Islet precursor cell (in vitro differentiated cells): ENCODE results near the gene ARF1.

Source experiments
- DNase-seq: peaks from one replicate; pipeline ENCODE4 v3.0.0-alpha.2; 2018

ARF1 gene

DNA sequence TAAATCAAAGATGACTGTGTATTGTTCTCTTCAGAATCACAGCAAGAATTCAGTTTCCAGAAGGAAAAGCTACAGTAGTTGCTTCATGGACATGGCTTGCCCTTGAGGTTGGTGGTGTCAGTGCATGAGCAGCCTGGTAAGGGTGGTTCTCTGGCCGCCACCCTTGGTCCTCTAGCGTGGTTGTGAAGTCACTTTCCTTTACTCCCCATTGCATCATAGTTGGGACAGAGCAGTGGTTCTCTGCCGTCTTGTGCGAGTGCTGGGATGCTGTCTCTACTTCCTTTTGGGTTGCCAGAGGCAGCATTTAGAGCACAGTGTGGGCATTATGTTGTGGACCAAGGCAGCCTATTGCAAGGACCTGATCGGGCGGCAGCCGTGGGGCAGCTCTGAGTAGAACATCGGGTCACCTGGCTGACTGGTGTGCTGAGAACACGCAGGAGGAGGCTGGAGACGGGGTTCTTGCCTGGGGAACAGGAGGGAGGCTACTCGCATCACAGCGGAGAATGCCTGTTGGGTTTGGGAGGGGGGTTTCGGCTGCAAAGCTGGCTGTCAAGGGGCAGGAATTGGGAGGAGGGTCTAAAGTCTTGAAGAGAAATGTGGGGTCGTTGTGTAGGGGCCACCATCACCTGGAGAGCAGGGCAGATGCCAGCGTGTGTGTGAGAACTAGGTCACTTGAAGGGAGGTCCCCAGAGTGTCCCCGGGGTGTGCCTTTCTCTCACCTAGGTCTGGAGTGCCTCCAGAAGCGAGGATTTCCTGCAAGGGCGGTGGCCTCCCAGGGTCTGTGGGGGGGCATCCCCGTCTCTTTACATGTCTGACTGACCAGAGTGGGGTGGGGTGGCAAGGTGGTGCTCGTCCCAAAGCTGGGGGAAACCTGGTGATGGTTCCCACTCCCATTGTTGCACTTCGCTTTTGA is 6.3 kb downstream of the ARF1 start:
- no peak for DNase-seq

DNA sequence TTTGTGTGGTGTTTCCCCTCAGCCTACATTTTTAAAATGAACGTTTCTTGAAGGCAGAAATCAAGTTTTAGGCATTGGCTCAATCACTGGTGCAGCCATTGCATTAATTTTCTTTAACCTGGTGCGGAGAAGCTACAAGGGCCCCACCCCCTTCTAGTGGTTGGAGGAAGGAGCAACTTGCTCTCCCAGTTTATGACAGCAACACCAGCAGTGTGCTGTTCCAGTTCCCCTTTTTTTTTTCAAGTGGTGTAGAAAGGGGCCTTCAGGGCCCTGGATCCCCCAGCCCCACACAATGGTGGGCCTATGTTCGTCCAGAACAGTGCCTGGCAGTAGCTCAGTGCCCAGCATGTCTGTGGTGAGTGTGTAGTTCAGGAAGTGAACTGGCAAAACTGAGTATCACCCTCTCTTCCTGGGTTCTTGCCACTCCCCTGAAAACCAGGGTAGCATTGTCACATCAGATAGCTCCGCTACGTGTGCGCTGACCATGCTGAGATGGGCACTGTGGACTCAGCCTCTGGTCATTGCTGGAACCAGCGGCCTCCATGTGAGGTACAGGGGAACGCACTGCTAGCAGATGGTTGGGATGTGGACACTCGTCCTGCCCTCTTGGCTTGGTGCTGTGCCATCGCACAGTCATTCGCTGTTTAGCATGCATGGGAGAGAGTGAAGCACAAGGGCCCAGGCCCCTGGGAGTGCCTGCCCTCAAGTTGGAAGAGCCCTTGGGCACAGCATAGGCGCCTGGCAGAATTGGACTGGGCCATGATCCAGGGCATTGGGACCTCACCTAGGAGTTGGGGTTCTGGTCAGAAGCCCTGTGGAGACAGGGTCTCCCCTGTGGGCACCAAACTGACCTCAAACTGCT is 7.2 kb downstream of the ARF1 start:
- no peak for DNase-seq

DNA sequence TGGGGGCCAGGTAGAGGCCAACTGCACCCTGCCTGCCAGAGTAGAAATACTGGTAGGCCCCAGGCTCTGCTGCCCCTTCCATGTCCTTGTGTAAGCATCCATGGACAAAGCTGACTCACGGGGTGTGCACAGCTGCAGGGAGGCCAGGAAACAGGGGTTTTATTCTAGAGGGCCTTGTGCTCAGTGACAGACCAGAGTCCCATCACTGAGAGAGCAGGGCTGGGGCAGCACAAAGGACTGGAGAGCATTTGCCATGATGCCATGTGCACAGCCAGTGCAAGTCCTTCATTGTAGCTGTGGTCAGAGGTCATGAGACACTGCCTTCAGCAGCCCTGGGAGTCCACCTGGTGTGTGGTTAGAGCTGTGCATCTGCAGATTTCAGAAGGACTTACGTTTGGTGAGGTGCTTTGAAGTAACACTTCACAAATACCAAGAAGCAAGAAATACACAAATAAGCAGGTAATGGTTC is 8.1 kb downstream of the ARF1 start:
- DNase-seq = peak; percentile 52

DNA sequence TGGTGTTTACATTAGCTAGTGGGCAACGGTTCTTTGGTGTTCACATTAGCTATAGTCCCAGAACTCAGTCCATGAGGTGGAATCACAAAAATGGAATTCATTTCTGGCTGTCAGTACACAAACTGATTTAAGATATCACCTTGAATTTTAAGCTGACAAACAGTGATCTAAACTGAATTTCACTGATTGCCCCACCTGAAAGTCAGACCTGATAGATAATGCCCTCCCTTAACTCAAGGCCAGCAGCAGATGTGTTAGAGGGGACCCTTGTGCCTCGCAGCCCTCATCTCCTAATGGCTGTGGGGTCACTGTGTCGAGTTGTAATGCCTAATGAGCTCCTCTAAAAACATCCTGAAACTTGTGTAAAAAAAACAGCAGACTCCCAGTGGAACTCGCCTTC is 8.6 kb downstream of the ARF1 start:
- no peak for DNase-seq

DNA sequence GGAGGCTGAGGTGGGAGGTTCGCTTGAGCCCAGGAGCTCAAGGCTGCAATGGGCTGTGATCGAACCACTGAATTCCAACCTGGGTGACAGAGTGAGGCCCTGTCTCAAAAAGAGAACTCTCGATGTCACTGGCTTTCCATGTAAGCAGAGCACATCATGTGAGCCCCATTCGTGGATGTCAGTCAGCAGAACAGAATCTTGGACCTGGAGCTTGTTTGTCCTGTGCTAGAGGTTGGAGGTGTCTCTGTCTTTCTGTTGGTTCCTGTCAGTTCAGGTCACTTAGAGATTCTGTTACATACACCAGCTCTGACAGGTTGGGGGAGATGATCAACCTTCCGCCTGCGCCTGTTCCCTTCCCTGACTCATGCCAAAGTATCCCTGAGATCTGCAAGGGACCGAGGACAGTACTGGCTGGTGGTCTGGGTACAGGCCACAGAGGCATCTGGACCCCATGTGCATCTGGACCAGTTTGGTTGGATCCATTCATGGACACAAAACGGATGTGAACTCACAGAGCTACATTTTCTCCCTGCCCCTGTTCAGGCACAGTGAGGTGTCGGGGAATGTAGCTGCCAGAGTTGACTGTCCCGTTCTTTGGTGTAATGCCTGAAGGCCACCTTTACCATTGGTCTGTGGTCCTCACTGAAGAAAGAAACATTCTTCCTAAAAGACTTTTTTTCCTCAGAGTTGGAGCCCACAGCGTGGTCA is 10.0 kb downstream of the ARF1 start:
- no peak for DNase-seq

DNA sequence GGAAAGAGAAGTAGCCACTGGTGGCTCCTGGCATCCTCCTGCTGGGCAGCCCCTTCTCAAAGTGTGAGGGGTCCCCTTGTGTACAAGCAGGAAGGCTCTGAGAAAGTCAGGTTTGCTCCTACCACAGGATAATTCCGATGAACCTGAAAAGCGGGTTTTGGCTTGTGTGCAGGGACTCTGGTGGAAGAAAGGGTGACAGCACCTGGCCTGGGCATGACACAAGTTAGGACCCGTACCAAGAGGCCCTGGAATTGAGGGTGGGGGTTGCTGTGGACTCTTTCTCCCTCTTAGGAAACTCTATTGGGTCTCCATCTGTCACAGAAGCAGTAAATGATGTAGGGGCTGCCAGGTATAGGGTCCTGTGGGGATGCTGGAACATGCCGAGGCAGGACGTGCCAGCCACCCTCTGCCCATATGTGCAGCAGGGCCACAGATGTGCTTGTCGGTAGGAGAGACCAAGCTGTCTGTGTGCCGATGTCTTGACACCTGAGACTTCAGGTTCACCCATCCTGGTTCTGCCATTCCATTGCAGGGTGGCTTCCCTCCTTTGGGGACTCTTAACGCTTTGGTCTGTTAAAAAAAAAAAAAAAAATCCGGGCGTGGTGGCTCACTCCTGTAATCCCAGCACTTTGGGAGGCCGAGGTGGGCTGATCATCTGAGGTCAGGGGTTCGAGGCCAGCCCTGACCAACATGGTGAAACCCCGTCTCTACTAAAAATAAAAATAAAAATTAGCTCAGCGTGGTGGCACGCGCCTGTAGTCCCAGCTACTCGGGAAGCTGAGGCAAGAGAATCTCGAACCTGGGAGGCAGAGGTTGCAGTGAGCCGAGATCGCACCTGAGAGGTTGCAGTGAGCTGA is 10.8 kb downstream of the ARF1 start:
- peak; percentile 55 for DNase-seq

DNA sequence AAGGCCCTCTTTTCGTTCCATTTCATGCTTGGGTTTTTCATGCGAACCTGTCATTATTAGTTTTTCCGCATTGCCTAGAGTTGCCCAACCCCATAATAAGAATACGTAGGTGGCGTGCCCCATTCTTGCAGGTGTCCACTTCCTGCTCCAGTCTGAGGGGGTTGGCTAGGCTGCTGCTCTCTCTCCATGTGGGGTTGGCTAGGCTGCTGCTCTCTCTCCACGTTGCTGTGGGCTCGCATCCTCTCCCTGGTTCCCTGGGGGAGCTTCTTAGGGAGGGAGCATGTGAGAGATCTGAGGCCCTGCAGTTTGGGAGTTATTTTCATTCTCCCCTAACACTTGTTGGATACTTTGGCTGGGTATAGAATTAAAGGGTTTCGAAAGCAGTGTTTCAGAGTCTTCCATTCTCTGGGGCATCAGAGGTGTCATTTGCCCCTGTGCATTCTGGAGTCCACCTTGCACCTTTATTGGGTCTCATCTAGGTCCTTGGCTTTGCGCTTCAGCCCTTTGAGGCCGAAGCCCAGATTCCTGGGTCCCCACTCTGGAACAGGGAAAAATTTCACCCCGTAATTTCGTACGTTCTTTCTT is 12.0 kb downstream of the ARF1 start:
- DNase-seq = no peak

DNA sequence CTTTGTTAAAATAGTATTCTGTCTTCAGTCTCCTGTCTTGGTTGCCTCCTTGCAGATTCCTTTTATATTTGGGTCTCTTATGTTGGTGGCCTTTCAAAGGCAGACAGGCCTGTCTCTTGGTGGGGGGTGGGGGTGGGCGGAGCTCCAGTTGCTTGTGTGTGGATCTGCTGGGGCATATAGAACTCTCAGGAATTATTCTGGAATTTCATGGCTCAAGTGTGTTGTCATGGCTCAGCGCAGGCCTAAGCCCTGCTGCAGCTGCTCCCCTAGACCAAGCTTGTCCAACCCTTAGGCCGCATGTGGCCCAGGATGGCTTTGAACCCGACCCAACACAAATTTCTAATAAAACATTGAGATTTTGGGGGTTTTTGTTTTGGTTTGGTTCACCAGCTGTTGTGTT is 12.7 kb downstream of the ARF1 start:
- DNase-seq = no peak

DNA sequence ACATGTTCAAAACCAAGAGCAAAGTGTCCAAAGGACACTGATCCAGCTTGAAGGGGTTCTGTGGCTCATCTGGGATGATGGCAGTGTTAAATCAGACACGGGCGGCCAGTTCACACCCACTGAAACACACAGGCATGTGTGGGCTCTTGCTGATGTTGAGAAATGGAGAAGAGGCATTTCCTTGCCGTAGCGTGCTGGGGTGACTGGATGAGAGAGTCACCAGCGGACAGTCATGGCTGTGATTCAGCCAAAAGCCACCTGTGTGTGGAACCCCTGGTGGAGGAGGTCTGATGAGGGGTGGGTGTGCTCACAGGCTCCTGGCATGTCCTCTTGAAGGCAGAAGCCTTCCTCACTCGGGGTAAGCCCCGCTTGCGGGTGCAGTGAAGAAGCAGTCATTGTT is 13.4 kb downstream of the ARF1 start:
- no peak for DNase-seq

DNA sequence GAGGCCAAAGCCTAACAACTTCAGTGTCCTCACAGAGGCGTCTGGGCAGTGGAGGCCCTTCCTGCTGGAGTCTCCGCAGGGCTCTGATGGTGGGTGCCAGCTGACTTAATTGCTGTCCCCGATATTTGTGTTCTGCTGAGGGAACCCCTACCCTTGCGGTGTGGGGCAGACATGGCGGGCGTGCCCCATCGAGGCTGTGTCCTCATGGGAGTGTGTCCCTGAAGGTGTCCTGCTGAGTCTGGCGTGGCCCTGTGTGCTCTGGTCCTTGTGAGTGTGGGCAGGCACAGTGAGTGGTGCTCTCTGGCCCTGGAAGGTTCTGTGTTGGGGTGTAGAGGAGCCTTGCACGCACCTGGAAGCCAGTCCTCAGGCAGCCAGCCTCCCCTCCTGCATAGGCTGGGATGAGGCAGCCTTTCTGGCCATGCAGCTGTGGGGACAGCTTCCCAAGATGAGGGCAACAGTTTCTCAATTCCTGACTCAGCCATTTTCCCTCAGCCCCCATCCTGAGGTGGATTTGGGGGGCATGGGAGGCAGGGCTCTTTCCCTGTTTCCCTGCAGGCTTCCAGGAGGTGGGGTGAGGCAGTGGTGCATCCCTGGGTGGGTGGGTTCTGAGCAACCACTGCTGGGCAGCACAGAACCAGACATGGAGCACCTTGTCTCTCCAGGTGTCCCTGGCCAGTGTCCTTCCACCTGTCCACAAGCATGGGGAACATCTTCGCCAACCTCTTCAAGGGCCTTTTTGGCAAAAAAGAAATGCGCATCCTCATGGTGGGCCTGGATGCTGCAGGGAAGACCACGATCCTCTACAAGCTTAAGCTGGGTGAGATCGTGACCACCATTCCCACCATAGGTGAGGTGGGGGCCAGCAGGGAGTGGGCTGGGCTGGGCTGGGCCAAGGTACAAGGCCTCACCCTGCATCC is 14.2 kb downstream of the ARF1 start:
- DNase-seq = no peak

DNA sequence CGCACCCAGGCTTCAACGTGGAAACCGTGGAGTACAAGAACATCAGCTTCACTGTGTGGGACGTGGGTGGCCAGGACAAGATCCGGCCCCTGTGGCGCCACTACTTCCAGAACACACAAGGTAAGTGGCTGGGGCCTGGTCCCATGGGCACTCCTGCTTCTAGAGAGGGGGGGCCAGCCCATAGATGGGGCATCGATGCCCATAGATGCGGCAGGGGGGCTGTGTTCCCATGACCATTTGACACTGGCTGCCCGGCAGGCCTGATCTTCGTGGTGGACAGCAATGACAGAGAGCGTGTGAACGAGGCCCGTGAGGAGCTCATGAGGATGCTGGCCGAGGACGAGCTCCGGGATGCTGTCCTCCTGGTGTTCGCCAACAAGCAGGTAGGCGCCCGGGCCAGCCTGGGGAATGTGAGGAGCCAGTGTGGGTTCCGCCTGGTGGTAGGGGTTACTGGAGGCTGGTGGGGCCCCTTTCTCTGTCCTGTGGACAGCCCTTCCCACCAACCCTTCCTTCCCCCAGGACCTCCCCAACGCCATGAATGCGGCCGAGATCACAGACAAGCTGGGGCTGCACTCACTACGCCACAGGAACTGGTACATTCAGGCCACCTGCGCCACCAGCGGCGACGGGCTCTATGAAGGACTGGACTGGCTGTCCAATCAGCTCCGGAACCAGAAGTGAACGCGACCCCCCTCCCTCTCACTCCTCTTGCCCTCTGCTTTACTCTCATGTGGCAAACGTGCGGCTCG is 15.0 kb downstream of the ARF1 start:
- peak; percentile 51 for DNase-seq

DNA sequence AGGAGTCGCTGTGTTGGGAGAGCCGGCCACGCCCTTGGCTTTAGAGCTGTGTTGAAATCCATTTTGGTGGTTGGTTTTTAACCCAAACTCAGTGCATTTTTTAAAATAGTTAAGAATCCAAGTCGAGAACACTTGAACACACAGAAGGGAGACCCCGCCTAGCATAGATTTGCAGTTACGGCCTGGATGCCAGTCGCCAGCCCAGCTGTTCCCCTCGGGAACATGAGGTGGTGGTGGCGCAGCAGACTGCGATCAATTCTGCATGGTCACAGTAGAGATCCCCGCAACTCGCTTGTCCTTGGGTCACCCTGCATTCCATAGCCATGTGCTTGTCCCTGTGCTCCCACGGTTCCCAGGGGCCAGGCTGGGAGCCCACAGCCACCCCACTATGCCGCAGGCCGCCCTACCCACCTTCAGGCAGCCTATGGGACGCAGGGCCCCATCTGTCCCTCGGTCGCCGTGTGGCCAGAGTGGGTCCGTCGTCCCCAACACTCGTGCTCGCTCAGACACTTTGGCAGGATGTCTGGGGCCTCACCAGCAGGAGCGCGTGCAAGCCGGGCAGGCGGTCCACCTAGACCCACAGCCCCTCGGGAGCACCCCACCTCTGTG is 15.9 kb downstream of the ARF1 start:
- no peak for DNase-seq

DNA sequence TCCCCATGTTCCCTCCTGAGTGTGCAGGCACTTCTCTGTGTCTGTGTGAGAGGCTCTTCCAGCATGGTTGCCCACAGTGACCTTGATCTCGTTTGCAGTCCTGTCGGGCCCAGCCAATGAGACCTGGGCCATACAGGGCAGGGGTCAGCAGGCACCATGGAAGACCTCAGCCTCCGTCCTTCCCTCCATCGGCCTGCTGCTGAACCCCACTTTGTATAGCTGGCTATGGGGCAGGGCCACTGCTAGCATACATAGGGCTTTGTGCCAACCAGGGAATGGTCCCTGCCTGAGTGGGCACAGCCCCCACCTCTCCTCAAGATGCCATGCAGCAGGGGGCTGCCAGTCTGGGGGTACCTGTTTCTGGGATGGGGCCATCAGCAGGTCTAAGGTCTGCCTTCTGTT is 16.8 kb downstream of the ARF1 start:
- no peak for DNase-seq

DNA sequence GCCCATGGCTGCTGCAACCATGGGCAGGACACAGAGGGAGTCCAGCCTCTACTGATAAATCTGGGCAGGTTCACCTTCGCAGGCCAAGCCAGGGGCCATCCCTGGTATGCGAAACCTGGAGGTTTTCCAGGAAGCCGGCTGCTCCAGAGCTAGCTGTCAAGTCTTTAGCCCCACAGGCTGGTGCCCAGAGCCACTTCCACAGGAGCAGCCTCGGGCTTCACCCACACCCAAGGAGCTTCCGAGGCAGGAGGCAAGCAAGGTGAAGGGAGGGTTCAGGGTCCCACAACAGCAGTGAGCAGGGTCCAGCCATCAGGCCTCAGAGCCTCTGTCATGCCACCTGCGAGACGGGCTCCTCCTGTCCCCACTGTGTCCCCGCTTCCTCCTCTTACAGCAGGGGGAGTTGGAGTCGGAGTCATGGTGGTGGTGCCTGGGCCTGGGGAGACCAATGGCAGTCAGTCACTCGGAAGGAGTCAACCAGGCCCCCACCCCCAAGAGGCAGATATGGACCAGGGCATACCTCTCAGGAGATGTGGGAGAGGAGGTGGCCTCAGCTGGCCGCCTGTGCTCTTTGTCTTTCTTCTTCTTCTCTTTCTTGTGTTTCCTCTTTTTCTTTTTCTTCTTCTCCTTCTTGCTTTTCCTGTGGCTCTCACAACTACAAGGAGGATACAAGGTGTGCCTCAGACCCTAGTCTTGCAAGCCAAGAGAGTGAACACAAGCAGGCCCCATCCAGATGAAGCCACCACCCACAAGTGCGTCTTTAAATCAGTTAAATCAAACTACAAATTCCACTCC is 18.5 kb downstream of the ARF1 start:
- no peak for DNase-seq

DNA sequence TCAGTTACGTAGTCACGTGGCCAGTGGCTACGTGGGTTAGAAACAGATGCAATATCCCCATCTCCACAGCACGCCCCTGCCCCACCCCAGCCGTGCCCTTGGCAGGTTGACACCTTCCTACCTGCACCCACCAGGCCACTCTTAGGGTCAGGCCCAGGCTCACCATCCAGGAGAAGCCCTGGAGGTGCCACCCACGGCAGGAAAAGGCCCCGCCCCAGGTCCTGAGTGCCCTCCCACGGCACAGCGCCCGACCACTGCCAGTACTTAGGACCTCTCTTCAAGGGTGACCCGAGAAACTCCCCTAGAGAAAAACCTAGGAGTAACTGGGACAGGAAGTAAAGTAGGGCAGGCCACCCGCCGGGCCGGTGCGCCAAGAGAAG is 19.1 kb downstream of the ARF1 start:
- DNase-seq = no peak

DNA sequence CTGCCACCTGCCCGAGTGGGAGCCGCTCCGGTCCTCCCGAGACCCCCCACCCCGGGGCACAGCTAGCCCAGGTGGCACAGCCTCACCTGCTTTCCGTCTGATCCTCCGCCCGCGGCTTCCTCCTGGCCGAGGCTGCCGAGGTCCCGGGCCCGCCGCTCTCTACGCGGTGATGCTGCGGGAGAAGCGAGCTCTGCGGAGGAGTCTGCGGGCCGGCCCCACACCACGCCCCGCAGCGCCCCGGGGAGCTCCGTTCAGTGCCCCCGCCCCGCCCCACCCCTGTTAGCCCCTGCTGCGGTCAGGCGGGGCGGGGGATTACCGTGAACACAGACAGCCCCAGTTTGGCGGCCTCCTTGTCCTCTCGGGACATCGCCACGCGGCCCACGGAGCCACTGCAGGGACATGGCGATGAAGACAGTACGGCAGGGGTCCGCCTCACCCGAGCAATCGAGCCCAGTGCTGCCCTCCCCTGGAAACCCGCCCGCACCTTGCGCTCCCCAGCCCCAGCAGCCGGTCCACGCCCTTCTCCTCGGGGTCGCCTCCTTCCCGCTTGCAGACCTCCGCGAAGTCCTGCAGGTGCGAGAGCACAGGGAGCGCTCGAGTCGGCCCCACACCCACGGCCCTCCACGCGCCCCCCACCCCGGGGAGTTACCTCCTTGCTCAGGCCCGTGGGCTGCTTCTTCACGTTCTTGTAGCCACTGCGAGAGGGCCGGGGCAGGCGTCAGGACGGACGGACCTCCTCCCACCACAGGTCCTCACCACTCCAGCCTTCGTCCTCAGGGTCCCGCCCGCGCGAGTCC is 19.7 kb downstream of the ARF1 start:
- peak; percentile 84 for DNase-seq

DNA sequence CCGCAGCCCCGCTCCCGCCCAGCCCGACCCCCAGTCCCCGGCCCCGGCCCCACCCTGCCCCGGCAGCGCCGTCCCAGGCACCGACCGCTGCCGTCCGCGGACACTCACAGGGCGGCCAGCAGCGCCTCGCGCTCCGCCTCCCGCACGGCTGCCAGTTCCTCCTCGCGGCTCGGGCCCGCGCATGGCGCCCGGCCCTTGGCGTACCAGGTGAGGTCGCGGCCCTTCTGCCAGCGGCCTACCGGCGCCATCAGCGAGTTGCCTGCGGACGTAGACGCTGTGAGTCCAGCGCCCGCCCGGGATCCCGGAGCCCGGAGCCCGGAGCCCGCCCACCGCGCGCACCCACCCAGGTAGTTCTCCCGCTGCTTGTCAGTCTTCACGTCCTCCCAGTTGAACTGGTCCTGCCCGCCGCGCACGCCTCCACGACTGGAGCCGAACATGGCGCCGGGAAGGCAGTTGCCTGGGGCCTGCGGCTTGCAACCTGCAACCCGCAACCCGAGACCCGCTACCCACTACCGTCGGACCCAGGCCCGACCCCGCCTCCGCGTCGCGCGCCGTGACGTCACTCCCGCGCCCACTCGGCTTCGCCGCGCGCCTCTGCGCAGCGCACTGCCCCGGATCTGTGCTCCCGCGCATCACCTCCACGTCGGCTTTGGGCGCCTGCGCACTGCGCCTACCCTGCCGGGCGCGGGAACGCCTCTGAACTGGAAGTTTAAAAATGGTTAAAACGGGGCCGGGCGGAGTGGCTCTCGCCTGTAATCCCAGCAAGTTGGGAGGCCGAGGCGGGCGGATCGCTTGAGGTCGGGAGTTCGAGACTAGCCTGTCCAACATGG is 20.5 kb downstream of the ARF1 start, which contains the start of gene C1orf35:
Gene C1orf35, minus strand, starts transcription at position 535 of the 830 bp plus-strand sequence. Its CDS starts 98 bp downstream, at position 437.
- peak; percentile 97 for DNase-seq
